ENCODE results near the gene HSPA4L.

The HSPA4L gene

GRCh38 chr4:127870688-127871087 is 88.6 kb downstream of the HSPA4L start:
- no peak for DNase-seq

GRCh38 chr4:127875791-127876190 is 93.7 kb downstream of the HSPA4L start:
- no peak for DNase-seq

- DNase-seq = peak; percentile 95
Observed at GRCh38 chr4:127880763-127881562, 98.8 kb downstream of the HSPA4L start, which contains the start of gene PLK4. Gene PLK4, plus strand, starts transcription at chr4:127880893. Its CDS starts 242 bp downstream, at chr4:127881135.

- no peak for DNase-seq
Observed at GRCh38 chr4:127881563-127881864, 99.4 kb downstream of the HSPA4L start.

GRCh38 chr4:127888559-127888958 is 106.4 kb downstream of the HSPA4L start:
- no peak for DNase-seq

GRCh38 chr4:127889903-127890302 is 107.8 kb downstream of the HSPA4L start:
- no peak for DNase-seq
